22Rv1 (cell line): ENCODE results near the gene FBXO8.

Source experiments
- H3K27ac ChIP-seq: fragments of 450-650 bp; 2 replicates; pipeline ENCODE4 v1.5.1; 2017
- CTCF ChIP-seq: fragments of 450-650 bp; IDR thresholded peaks from 2 replicates; pipeline ENCODE4 v1.5.1; 2017; ENCODE audit warnings: mild to moderate bottlenecking
- ZFX ChIP-seq: fragments of 450-650 bp; IDR thresholded peaks from 2 replicates; pipeline ENCODE4 v1.6.1; 2017; ENCODE audit warnings: antibody characterized with exemption, borderline replicate concordance

FBXO8 gene

DNA sequence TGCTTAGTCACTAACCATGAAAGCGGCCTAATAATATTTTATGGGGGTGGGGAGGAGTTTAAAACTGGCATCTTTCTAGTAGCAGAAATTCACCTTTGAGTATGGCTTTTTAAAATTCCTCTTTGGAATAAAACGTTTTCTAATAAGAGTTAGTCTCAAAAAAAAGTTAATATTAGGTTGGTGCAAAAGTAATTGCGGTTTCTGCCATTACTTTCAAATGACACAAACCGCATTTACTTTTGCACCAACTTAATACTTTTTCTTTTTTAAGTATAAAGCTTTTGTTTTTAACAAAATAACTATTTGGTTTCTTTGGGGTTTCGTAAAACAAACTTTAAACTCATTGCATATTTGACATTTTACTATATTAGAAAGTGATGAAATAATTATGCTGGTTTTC is 68.4 kb downstream of the FBXO8 start:
- H3K27ac ChIP-seq, result no peak overlapping the region
- TF ChIP-seq CTCF (no peak), ZFX (no peak)

GRCh38 chr4:174214101-174214878 is 69.2 kb downstream of the FBXO8 start:
- no peak overlapping the region for H3K27ac ChIP-seq
- TF ChIP-seq CTCF (no peak), ZFX (no peak)

- TF ChIP-seq ZFX (no peak), CTCF (no peak)
- H3K27ac ChIP-seq, result no peak overlapping the region
Observed at GRCh38 chr4:174213731-174214100, 69.8 kb downstream of the FBXO8 start.

GRCh38 chr4:174212061-174212460 is 71.4 kb downstream of the FBXO8 start:
- TF ChIP-seq ZFX, result no peak
- no peak for TF ChIP-seq CTCF

DNA sequence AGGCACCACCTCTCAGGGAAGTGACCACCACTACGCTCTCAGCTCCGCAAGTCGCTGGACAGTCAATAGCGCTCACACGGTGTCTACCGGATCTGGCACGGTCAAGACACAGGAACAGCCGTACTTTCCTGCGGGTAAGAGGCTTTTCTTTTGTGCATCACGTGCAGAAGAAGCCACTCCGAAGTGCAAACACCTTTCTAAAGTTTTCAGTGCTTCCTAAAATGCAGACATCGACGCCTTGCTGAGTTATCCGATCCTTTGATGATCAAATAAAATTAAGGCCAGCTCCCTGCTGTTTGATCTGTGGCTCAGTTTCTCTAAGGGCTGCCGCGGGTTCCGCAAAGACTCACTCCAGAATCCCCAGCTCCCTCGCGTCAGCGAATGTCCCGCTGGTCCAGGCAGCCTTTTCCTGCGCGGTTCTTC is 71.8 kb downstream of the FBXO8 start:
- no peak for TF ChIP-seq CTCF
- no peak for TF ChIP-seq ZFX
- no peak overlapping the region for H3K27ac ChIP-seq

More at GRCh38 chr4:174212061-174212460, 71.4 kb downstream of the FBXO8 start:
- H3K27ac ChIP-seq, result no peak overlapping the region

DNA sequence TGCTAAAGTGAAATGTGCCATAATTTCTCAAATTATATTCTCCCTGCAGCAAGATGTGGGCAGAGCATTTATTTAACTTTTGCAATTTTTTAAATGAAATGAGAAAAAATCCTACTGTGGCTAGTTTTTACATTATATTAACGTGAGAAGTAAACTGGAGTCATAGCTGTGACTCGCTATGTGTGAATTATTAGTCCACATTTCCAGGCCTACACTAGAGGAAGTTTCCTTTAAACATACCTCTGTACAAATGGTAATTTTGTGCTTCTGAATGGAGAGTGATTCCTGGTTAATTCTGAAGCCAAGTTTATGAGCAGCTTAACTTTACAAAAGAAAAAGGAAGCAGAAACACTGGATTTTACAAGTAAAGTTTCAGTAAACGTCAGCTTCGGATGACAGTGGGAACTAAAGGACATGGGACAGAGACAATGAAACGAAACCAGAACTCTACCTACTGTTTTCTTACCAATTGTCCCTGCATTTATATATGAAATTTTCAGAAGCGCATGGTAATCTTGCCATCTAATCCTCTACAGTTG is 72.4 kb downstream of the FBXO8 start:
- TF ChIP-seq CTCF, result no peak
- TF ChIP-seq ZFX, result no peak
- H3K27ac ChIP-seq, result no peak overlapping the region

DNA sequence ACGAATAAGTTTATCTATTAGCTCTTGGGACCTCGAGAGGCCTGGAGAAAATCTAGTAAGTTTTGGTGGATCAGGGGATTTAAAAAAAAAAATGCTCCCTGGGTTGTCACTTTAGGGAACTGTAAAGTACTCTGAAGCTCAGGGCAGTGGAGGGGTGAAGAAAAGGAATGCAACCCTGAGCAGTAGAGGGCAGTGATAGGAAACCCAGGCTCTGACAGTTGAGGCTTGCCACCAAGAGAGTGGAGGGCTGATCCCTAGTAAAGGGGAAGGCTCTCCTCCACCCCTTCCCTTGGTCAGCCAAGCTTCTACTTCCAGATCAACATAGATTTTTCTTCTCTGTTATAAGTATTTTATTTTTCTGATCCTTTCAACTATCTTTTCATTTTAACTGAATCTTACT is 73.1 kb downstream of the FBXO8 start:
- TF ChIP-seq CTCF, result no peak
- no peak for TF ChIP-seq ZFX

More for the DNA sequence above, 73.1 kb downstream of the FBXO8 start:
- no peak overlapping the region for H3K27ac ChIP-seq
